ENCODE measurements around the gene PAX1. TPM values are rescaled to one million over a fixed set of nuclear protein-coding genes. Genes with fewer than 3 reads are reported as not detected.

Gene PAX1
- polyA plus RNA-seq, 1 of the 3 experiments (the other 2 are of a cell fraction): not detected

DNA sequence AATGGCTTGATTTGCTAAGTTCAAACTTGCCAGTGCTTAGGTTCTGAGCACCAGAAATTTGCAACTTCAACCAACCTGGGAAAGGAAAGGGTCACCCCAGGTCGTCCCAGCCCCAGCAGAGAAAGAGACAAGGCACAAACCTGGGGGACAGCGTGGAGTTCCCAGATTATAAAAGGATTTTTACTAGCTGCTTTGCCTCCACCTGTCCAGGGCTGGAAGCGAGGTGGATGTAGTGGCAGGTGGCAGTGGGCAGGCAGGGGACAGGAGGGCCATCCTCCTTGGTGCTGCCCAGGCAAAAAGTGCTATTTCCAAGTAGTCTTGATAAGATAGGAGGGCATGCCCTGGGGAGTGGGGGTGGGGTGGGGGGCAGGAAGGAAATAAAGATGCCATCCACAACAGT is 4.9 kb downstream of the PAX1 start:
- H3K27me3 ChIP-seq (ENCODE audit: insufficient read depth): peaks cover 89% of the 10 kb centered on the region

DNA sequence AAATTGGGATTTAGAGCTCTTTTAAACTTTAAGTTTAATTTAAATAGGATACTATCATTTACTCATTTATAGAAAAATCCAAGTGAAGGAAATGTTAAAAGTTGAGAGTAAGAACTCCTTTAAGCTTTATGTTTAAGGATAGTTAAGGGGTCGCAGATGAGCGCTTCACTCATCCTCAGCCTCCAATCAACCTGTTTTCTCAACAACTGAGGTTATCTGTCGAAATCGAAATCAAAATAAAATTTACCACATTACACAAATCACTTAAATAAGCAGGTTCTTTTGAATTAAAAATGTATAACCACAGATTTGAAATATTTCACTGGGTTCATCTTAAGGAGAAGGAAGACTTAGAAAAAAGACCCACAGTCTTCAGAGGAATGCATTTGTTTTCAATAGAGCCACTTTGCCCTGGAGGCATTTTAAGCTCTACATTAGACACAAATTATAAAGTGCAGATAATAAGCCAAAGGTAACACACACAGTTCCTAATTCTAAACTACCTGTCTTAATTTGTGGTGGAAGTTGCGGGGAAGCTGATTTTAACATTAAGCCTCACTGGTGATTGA is 5.5 kb downstream of the PAX1 start:
- Histone ChIP-seq H3K4me1 (ENCODE audit: control insufficient read depth in 1 of 2, insufficient read depth in 2 of 2, low read depth in 1 of 2, low read length in 1 of 2) (no peaks in the 10 kb centered on the region), H3K9me3 (no peaks in the 10 kb centered on the region), H3K27ac (ENCODE audit: low read depth in 2 of 2, low read length in 1 of 2) (no peak overlapping the region), H3K9ac (no peak overlapping the region), H3K36me3 (replicated peaks in 1 of 2; ENCODE audit: control insufficient read depth in 1 of 2, insufficient read depth in 2 of 2, low read length in 1 of 2) (no peaks in the 10 kb centered on the region), H3F3A (replicated peaks; ENCODE audit: insufficient read depth) (no peaks in the 10 kb centered on the region), H4K20me1 (ENCODE audit: insufficient read depth) (no peaks in the 10 kb centered on the region), H2AFZ (ENCODE audit: low read depth) (no peak overlapping the region), H3K27me3 (ENCODE audit: insufficient read depth) (peaks cover 93% of the 10 kb centered on the region), H3K4me2 (no peak overlapping the region), H3K9me2 (no peaks in the 10 kb centered on the region), H3K79me2 (ENCODE audit: insufficient read depth) (no peaks in the 10 kb centered on the region), H3K4me3 (ENCODE audit: low read depth in 2 of 2, low read length in 1 of 2) (no peak overlapping the region)
- ChIA-PET POLR2A (no interaction called here), CTCF (interaction anchor here (3.0 kb wide), 1 partner anchor 9 kb away, joined by 14 read pairs; no protein-coding TSS in a partner anchor)
- WGBS (ENCODE audit: low lambda C conversion rate): 11% methylated on average over 5 of the region's 5 CpGs
- no peak for DNase-seq
- TF ChIP-seq TEAD4 (IDR thresholded peaks at IDR 0.05; ENCODE audit: borderline replicate concordance, insufficient read depth) (no peak), SIN3A (IDR thresholded peaks at IDR 0.05; ENCODE audit: borderline replicate concordance, low read depth, low read length) (no peak), MEF2A (IDR thresholded peaks at IDR 0.05; ENCODE audit: borderline replicate concordance, low read depth) (no peak), ELF1 (IDR thresholded peaks at IDR 0.05) (no peak), POLR2AphosphoS5 (IDR thresholded peaks at IDR 0.05; ENCODE audit: low read depth, low read length) (no peak), SMC3 (IDR thresholded peaks at IDR 0.05; ENCODE audit: low read depth, low read length) (no peak), RAD21 (IDR thresholded peaks at IDR 0.05; ENCODE audit: low read length) (no peak), JUND (IDR thresholded peaks at IDR 0.05) (no peak)
- TF ChIP-seq, protein P1, sequence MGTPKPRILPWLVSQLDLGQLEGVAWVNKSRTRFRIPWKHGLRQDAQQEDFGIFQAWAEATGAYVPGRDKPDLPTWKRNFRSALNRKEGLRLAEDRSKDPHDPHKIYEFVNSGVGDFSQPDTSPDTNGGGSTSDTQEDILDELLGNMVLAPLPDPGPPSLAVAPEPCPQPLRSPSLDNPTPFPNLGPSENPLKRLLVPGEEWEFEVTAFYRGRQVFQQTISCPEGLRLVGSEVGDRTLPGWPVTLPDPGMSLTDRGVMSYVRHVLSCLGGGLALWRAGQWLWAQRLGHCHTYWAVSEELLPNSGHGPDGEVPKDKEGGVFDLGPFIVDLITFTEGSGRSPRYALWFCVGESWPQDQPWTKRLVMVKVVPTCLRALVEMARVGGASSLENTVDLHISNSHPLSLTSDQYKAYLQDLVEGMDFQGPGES (IDR thresholded peaks at IDR 0.05; ENCODE audit: low read depth, low read length): no peak

More for the DNA sequence above, 4.9 kb downstream of the PAX1 start:
- no peak overlapping the region for H3K4me3 ChIP-seq (ENCODE audit: low read depth in 2 of 2, low read length in 1 of 2)
- H3K9ac ChIP-seq: no peak overlapping the region
- DNase-seq: no peak
- H4K20me1 ChIP-seq (ENCODE audit: insufficient read depth): no peaks in the 10 kb centered on the region
- no peaks in the 10 kb centered on the region for H3K79me2 ChIP-seq (ENCODE audit: insufficient read depth)
- no peaks in the 10 kb centered on the region for H3K9me3 ChIP-seq
- 0% methylated on average over 3 of the region's 3 CpGs for WGBS (ENCODE audit: low lambda C conversion rate)
- no peaks in the 10 kb centered on the region for H3K4me1 ChIP-seq (ENCODE audit: control insufficient read depth in 1 of 2, insufficient read depth in 2 of 2, low read depth in 1 of 2, low read length in 1 of 2)
- H3F3A ChIP-seq (replicated peaks; ENCODE audit: insufficient read depth): no peaks in the 10 kb centered on the region
- H3K9me2 ChIP-seq: no peaks in the 10 kb centered on the region
- H3K27ac ChIP-seq (ENCODE audit: low read depth in 2 of 2, low read length in 1 of 2): no peak overlapping the region
- TF ChIP-seq JUND (IDR thresholded peaks at IDR 0.05): no peak
- no peak overlapping the region for H3K4me2 ChIP-seq
- H2AFZ ChIP-seq (ENCODE audit: low read depth): no peak overlapping the region
- H3K36me3 ChIP-seq (replicated peaks in 1 of 2; ENCODE audit: control insufficient read depth in 1 of 2, insufficient read depth in 2 of 2, low read length in 1 of 2): no peaks in the 10 kb centered on the region
- POLR2A ChIA-PET: no interaction called here
- CTCF ChIA-PET: interaction anchor here (3.0 kb wide), 1 partner anchor 9 kb away, joined by 14 read pairs; no protein-coding TSS in a partner anchor

DNA sequence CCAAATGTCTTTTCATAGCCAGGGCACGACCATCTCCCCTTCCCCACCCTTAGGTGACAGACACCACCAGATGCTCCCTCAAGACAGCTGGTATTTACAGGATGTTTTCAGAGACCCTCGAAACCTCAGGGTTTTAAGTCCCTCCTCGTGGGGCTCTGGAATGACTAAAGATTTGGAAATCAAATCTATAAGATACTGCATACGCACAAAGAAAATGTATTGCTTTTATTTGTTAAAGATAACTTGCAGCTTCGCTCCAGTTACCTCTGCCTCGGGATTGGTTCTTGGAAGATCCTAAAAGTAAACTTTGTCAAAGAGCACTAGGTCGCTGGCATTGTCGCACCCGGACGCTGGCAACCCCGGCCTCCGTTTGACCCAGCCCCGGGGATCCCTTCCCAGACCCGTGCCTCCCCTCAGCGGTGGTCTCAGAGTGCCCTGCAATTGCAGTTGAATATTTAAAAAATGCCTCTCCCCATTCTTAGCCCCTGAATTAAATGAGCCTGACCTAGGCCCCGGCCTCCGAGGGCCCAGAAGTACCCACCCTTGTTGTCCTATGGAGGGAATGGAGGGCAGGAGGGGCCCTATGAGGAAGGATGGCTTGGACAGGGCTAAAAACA is 7.1 kb downstream of the PAX1 start:
- Histone ChIP-seq H3K9me3 (no peaks in the 10 kb centered on the region), H2AFZ (ENCODE audit: low read depth) (no peak overlapping the region), H3K36me3 (replicated peaks in 1 of 2; ENCODE audit: control insufficient read depth in 1 of 2, insufficient read depth in 2 of 2, low read length in 1 of 2) (no peaks in the 10 kb centered on the region), H3K79me2 (ENCODE audit: insufficient read depth) (no peaks in the 10 kb centered on the region), H3K9ac (no peak overlapping the region), H3K4me2 (no peak overlapping the region), H3K4me1 (ENCODE audit: control insufficient read depth in 1 of 2, insufficient read depth in 2 of 2, low read depth in 1 of 2, low read length in 1 of 2) (no peaks in the 10 kb centered on the region), H3K27me3 (ENCODE audit: insufficient read depth) (peaks cover 86% of the 10 kb centered on the region), H3F3A (replicated peaks; ENCODE audit: insufficient read depth) (no peaks in the 10 kb centered on the region), H3K9me2 (no peaks in the 10 kb centered on the region), H4K20me1 (ENCODE audit: insufficient read depth) (no peaks in the 10 kb centered on the region), H3K4me3 (ENCODE audit: low read depth in 2 of 2, low read length in 1 of 2) (no peak overlapping the region), H3K27ac (ENCODE audit: low read depth in 2 of 2, low read length in 1 of 2) (no peak overlapping the region)
- TF ChIP-seq RFX5 (IDR thresholded peaks at IDR 0.05; ENCODE audit: low read length): no peak
- TF ChIP-seq SIN3A (IDR thresholded peaks at IDR 0.05; ENCODE audit: borderline replicate concordance, low read depth, low read length): no peak
- no peak for TF ChIP-seq RAD21 (IDR thresholded peaks at IDR 0.05; ENCODE audit: low read length)
- TF ChIP-seq FOXM1 (IDR thresholded peaks at IDR 0.05; ENCODE audit: low read depth): no peak
- no peak for TF ChIP-seq TEAD4 (IDR thresholded peaks at IDR 0.05; ENCODE audit: borderline replicate concordance, insufficient read depth)
- TF ChIP-seq SMC3 (IDR thresholded peaks at IDR 0.05; ENCODE audit: low read depth, low read length): no peak
- WGBS (ENCODE audit: low lambda C conversion rate): 9% methylated on average over 16 of the region's 17 CpGs
- DNase-seq: no peak
- ChIA-PET POLR2A (no interaction called here), CTCF (interaction anchor here (2.6 kb wide), 1 partner anchor 10 kb away, joined by 13 read pairs; no protein-coding TSS in a partner anchor)

All from SK-N-SH (cell line).